Calu3 (cell line): ENCODE measurements around the gene SLC9A1. TPM values are rescaled to one million over a fixed set of nuclear protein-coding genes. Genes with fewer than 3 reads are reported as not detected.

Experiments used
- BruUV-seq: library from RNA; stranded (reverse); fragments of 400-500 nt; replicated peaks from 2 replicates; lab custom pipeline; 2021; lab: Mats Ljungman, UMichigan
- CTCF ChIA-PET: fragments of 300-600 bp; sonication (Branson Sonifier 250); formaldehyde crosslinking; loops from one replicate; lab custom pipeline; 2022; ENCODE audit warnings: antibody characterized with exemption; lab: Charles Lee
- DNase-seq: peaks from one replicate; pipeline ENCODE4 v3.0.0; 2022
- H3K27ac Mint-ChIP-seq: one replicate; pipeline ENCODE4 v1.8.0; 2022; ENCODE audit warnings: mixed read lengths; ENCODE audit not compliant: unreplicated experiment
- H3K27me3 Mint-ChIP-seq: one replicate; pipeline ENCODE4 v1.8.0; 2022; ENCODE audit warnings: mixed read lengths; ENCODE audit not compliant: unreplicated experiment
- H3K36me3 Mint-ChIP-seq: one replicate; pipeline ENCODE4 v1.8.0; 2022; ENCODE audit warnings: mild to moderate bottlenecking, moderate library complexity, mixed read lengths; ENCODE audit not compliant: insufficient read depth, unreplicated experiment
- H3K4me1 Mint-ChIP-seq: one replicate; pipeline ENCODE4 v1.8.0; 2022; ENCODE audit warnings: mild to moderate bottlenecking, low read depth, mixed read lengths; ENCODE audit not compliant: unreplicated experiment
- H3K4me3 Mint-ChIP-seq: one replicate; pipeline ENCODE4 v1.8.0; 2022; ENCODE audit warnings: mild to moderate bottlenecking, low read depth, moderate library complexity, mixed read lengths; ENCODE audit not compliant: unreplicated experiment
- H3K9me3 Mint-ChIP-seq: one replicate; pipeline ENCODE4 v1.8.0; 2022; ENCODE audit warnings: low read depth, mixed read lengths; ENCODE audit not compliant: unreplicated experiment
- CTCF ChIP-seq: fragments of 200-600 bp; IDR thresholded peaks from one replicate; pipeline ENCODE4 v1.8.0; 2022; ENCODE audit warnings: antibody characterized with exemption; ENCODE audit not compliant: unreplicated experiment
- intact Hi-C: fragments of 100-400 bp; cut with micrococcal nuclease; formaldehyde crosslinking; loops from one replicate; pipeline ENCODE4 v1.10.0; 2022; ENCODE audit not compliant: unreplicated experiment
- total RNA-seq: library from RNA; stranded (reverse); gene quantifications from 2 replicates; pipeline ENCODE4 v1.2.3, GENCODE V29; 2022

Gene SLC9A1
- total RNA-seq, 1 experiment from 2014 or later = 17.4 TPM

DNA sequence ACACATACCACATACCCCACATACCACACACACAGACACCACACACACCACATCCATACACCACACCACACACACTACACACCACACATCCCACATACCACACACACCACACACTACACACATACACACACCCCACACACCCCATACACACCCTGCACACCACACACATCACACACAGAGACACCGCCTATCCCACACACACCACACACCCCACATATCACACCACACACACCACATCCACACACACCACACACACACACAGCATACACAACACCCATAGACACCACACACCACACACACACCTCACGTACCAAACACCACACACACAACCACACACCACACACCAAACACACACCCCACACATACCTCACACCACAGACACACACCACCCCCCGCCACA lies 68.3 kb downstream of the SLC9A1 start:
- Mint-ChIP-seq H3K4me1 (peaks cover 8% of the 10 kb centered on the region), H3K9me3 (peaks cover 5% of the 10 kb centered on the region), H3K27ac (no peak overlapping the region), H3K36me3 (no peaks in the 10 kb centered on the region), H3K4me3 (no peak overlapping the region), H3K27me3 (no peaks in the 10 kb centered on the region)
- no peak for DNase-seq
- BruUV-seq = no TSS peak
- TF ChIP-seq CTCF = no peak
- CTCF ChIA-PET = no interaction called here
- intact Hi-C loops = no loop called here

- TF ChIP-seq CTCF = no peak
- Mint-ChIP-seq H3K27me3 (no peaks in the 10 kb centered on the region), H3K4me1 (peaks cover 8% of the 10 kb centered on the region), H3K36me3 (no peaks in the 10 kb centered on the region), H3K4me3 (no peak overlapping the region), H3K9me3 (peaks cover 5% of the 10 kb centered on the region), H3K27ac (no peak overlapping the region)
- no TSS peak for BruUV-seq
- no peak for DNase-seq
- CTCF ChIA-PET = no interaction called here
- intact Hi-C loops = no loop called here
These were observed 68.9 kb downstream of the SLC9A1 start for GRCh38 chr1:27086026-27086425.

- H3K4me3 Mint-ChIP-seq = no peak overlapping the region
- H3K27me3 Mint-ChIP-seq = no peaks in the 10 kb centered on the region
- H3K36me3 Mint-ChIP-seq = no peaks in the 10 kb centered on the region
- peaks cover 5% of the 10 kb centered on the region for H3K9me3 Mint-ChIP-seq
- no peak overlapping the region for H3K27ac Mint-ChIP-seq
- no TSS peak for BruUV-seq
- peaks cover 8% of the 10 kb centered on the region for H3K4me1 Mint-ChIP-seq
- no peak for TF ChIP-seq CTCF
- no peak for DNase-seq
- intact Hi-C loops = no loop called here
- CTCF ChIA-PET = no interaction called here
These were observed 70.8 kb downstream of the SLC9A1 start for GRCh38 chr1:27084107-27084506.

- H3K4me3 Mint-ChIP-seq = no peak overlapping the region
These were observed 77.0 kb downstream of the SLC9A1 start for GRCh38 chr1:27077968-27078367.

More at GRCh38 chr1:27077968-27078367, 77.0 kb downstream of the SLC9A1 start:
- Mint-ChIP-seq H3K27me3 (peaks cover 18% of the 10 kb centered on the region), H3K36me3 (no peaks in the 10 kb centered on the region), H3K4me1 (no peaks in the 10 kb centered on the region), H3K9me3 (no peaks in the 10 kb centered on the region), H3K27ac (no peak overlapping the region)
- no TSS peak for BruUV-seq
- TF ChIP-seq CTCF = no peak
- intact Hi-C loops = no loop called here
- CTCF ChIA-PET = interaction anchor here (0.6 to 0.7 kb wide), 3 partner anchors 34 to 320 kb away, joined by 3 to 6 read pairs (median 3); no protein-coding TSS in a partner anchor
- no peak for DNase-seq
